A673 (cell line): Measurements from ENCODE around the gene P2RY14. TPM values are rescaled to one million over a fixed set of nuclear protein-coding genes. Genes with fewer than 3 reads are reported as not detected.

Source experiments
- BruUV-seq: library from RNA; stranded (reverse); fragments of 400-500 nt; replicated peaks from 2 replicates; lab custom pipeline; 2021; lab: Mats Ljungman, UMichigan
- CTCF ChIA-PET: fragments of 300-600 bp; sonication (Branson Sonifier 250); formaldehyde crosslinking; loops from one replicate; lab custom pipeline; 2022; ENCODE audit warnings: antibody characterized with exemption; lab: Charles Lee
- POLR2A ChIA-PET: fragments of 300-600 bp; sonication (Branson Sonifier 250); formaldehyde crosslinking; loops from one replicate; lab custom pipeline; 2022; ENCODE audit warnings: antibody characterized with exemption; ENCODE audit not compliant: low non-redundant PET; lab: Charles Lee
- DNase-seq: peaks from one replicate; pipeline ENCODE4 v3.0.0-alpha.2; 2015; ENCODE audit warnings: low spot score
- H3K27ac ChIP-seq: fragments of 200-600 bp; sonication (generic); 2 replicates; pipeline ENCODE4 v1.5.1; 2016; ENCODE audit warnings: mixed run types, low read depth, mild to moderate bottlenecking, mixed read lengths, antibody characterized with exemption, low read length; ENCODE audit not compliant: poor library complexity, severe bottlenecking
- H3K27me3 ChIP-seq: fragments of 200-600 bp; sonication (generic); replicated peaks from 2 replicates; pipeline ENCODE4 v1.6.1; 2017; ENCODE audit warnings: mixed run types, low read depth, mild to moderate bottlenecking, mixed read lengths, antibody characterized with exemption, low read length; ENCODE audit not compliant: insufficient read depth, poor library complexity
- H3K36me3 ChIP-seq: fragments of 200-600 bp; sonication (generic); 2 replicates; pipeline ENCODE4 v1.6.1; 2016; ENCODE audit warnings: mixed run types, mild to moderate bottlenecking, mixed read lengths, antibody characterized with exemption, low read length; ENCODE audit not compliant: insufficient read depth, poor library complexity, severe bottlenecking
- H3K4me1 ChIP-seq: fragments of 200-600 bp; sonication (generic); 2 replicates; pipeline ENCODE4 v1.6.1; 2017; ENCODE audit warnings: mixed run types, mild to moderate bottlenecking, mixed read lengths, antibody characterized with exemption, low read length; ENCODE audit not compliant: insufficient read depth, poor library complexity, severe bottlenecking
- H3K4me3 ChIP-seq: fragments of 200-600 bp; sonication (generic); 2 replicates; pipeline ENCODE4 v1.5.1; 2016; ENCODE audit warnings: low read depth, mixed run types, mild to moderate bottlenecking, mixed read lengths, low read length; ENCODE audit not compliant: poor library complexity, severe bottlenecking
- H3K9me3 ChIP-seq: fragments of 200-600 bp; sonication (generic); 2 replicates; pipeline ENCODE4 v1.6.1; 2016; ENCODE audit warnings: mixed run types, low read depth, mild to moderate bottlenecking, mixed read lengths, antibody characterized with exemption, low read length; ENCODE audit not compliant: poor library complexity, severe bottlenecking
- CTCF ChIP-seq: fragments of 300-800, 200-600 bp; sonication (generic); conservative IDR thresholded peaks from 2 replicates; pipeline ENCODE4 v1.5.1; 2017; ENCODE audit warnings: low read depth, mild to moderate bottlenecking, antibody characterized with exemption, low read length, moderate library complexity, mixed read lengths
- EZH2 ChIP-seq: fragments of 200-600 bp; sonication (generic); IDR thresholded peaks from 2 replicates; pipeline ENCODE4 v1.6.1; 2017; ENCODE audit warnings: borderline replicate concordance, low read depth, mild to moderate bottlenecking, mixed read lengths, antibody characterized with exemption, low read length; ENCODE audit not compliant: poor library complexity, severe bottlenecking
- intact Hi-C: fragments of 100-400 bp; cut with micrococcal nuclease; formaldehyde crosslinking; loops from one replicate; pipeline ENCODE4 v1.10.0; 2022; ENCODE audit not compliant: unreplicated experiment
- total RNA-seq: library from RNA; stranded (reverse); gene quantifications from 2 replicates; pipeline ENCODE4 v1.2.3, GENCODE V29; 2021

The P2RY14 gene
- total RNA-seq, 1 experiment from 2014 or later = not detected

DNA sequence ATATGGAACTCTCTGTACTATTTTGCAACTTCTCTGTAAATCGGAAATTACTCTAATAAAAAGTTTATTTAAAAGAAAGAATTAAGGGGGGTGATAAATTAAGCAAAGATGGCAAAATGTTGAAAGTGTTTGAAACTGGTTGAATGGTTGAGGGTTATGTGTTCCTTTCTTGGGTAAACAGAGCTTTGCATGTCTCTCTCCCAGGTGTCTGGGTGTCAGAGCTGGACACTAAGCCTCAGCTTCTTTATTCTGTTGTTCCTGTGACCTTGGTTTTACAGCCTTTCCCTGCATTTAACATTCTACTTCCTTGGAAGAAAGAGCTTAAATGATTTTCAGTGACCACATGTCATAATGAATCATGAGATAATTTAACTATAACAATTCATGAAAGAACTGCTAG lies 82.5 kb downstream of the P2RY14 start:
- Histone ChIP-seq H3K27me3 (no peaks in the 10 kb centered on the region), H3K4me1 (no peaks in the 10 kb centered on the region), H3K9me3 (no peaks in the 10 kb centered on the region), H3K36me3 (no peaks in the 10 kb centered on the region), H3K4me3 (no peak overlapping the region), H3K27ac (no peak overlapping the region)
- TF ChIP-seq EZH2 (no peak), CTCF (no peak)
- CTCF ChIA-PET = interaction anchor here (0.5 kb wide), 1 partner anchor 53 kb away, joined by 7 read pairs; no protein-coding TSS in a partner anchor
- no TSS peak for BruUV-seq
- POLR2A ChIA-PET = no interaction called here
- DNase-seq = no peak
- intact Hi-C loops = no loop called here

- Histone ChIP-seq H3K27ac (no peak overlapping the region), H3K4me1 (no peaks in the 10 kb centered on the region), H3K27me3 (no peaks in the 10 kb centered on the region), H3K4me3 (no peak overlapping the region), H3K9me3 (no peaks in the 10 kb centered on the region), H3K36me3 (no peaks in the 10 kb centered on the region)
- no peak for TF ChIP-seq CTCF
- TF ChIP-seq EZH2 = no peak
- CTCF ChIA-PET = no interaction called here
- intact Hi-C loops = no loop called here
- no TSS peak for BruUV-seq
- DNase-seq = no peak
- POLR2A ChIA-PET = no interaction called here
Observed at GRCh38 chr3:151192545-151192944, 85.8 kb downstream of the P2RY14 start.

DNA sequence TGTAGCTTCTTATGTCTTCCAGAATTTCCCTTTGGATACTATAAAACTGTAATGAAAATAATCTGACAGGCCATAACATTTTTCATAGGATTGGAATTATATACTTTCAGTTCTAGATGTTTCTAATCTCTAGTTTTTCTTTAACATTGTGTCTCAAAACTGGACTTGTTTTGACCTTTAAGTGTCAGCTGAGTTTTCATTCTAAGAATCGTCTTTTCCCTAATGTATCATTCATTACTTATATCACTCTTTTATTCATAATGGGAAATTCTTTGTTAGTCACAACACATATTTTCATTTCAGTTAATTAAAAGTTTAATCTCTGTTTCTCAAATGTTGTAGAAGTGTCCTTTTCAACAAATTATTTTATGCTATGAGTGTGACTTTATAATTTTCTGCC lies 87.2 kb downstream of the P2RY14 start:
- H3K4me1 ChIP-seq = no peaks in the 10 kb centered on the region
- ChIA-PET CTCF (no interaction called here), POLR2A (no interaction called here)
- no peak for DNase-seq
- no peaks in the 10 kb centered on the region for H3K9me3 ChIP-seq
- no peak overlapping the region for H3K4me3 ChIP-seq
- BruUV-seq = no TSS peak
- TF ChIP-seq CTCF (no peak), EZH2 (no peak)
- H3K27ac ChIP-seq = no peak overlapping the region
- no peaks in the 10 kb centered on the region for H3K36me3 ChIP-seq
- no peaks in the 10 kb centered on the region for H3K27me3 ChIP-seq
- intact Hi-C loops = no loop called here
